Ovary (tissue), 3 donors: ENCODE data around the gene NELL2.

Experiments
- EP300 ChIP-seq: sonication (generic); formaldehyde crosslinking; IDR thresholded peaks from one replicate; pipeline ENCODE4 v1.6.1; 2017; ENCODE audit warnings: antibody characterized with exemption
- POLR2A ChIP-seq: fragments of 450-650 bp; IDR thresholded peaks from one replicate; pipeline ENCODE4 v1.6.1; 2017; ENCODE audit warnings: antibody characterized with exemption, mild to moderate bottlenecking, moderate library complexity
- TF ChIP-seq, protein P1 (sequence below), 3 donors: fragments of 450-650 bp in 2 of 3; fragments of 200-600 bp in 1 of 3; IDR thresholded peaks; one replicate each; pipeline versions ENCODE4 v1.5.1 to v1.8.0; 2016 to 2022; ENCODE audit warnings: antibody characterized with exemption in 3 of 3, mild to moderate bottlenecking in 1 of 3
- donor health status: DM: no; HTN: no; CAD: no.

DNA sequence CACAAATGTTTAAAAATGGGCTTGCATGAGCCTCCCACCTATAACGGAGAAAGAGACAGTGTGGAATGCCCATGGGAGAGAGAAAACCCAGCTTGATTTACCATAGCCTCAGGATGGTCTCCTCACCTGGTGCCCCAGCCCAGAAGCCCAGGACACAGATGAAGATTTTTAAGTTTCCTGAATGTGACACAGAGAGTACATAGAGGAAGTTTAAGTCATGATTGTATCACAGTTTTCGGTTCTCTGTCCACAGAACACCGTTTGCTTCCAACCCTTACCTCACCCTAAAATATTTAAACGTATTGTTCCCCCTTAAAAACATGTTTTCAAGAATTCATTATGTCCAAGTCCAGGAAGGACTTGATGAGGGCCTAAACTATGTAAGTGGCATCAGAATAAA is 56.2 kb downstream of the NELL2 start:
- TF ChIP-seq, protein P1, sequence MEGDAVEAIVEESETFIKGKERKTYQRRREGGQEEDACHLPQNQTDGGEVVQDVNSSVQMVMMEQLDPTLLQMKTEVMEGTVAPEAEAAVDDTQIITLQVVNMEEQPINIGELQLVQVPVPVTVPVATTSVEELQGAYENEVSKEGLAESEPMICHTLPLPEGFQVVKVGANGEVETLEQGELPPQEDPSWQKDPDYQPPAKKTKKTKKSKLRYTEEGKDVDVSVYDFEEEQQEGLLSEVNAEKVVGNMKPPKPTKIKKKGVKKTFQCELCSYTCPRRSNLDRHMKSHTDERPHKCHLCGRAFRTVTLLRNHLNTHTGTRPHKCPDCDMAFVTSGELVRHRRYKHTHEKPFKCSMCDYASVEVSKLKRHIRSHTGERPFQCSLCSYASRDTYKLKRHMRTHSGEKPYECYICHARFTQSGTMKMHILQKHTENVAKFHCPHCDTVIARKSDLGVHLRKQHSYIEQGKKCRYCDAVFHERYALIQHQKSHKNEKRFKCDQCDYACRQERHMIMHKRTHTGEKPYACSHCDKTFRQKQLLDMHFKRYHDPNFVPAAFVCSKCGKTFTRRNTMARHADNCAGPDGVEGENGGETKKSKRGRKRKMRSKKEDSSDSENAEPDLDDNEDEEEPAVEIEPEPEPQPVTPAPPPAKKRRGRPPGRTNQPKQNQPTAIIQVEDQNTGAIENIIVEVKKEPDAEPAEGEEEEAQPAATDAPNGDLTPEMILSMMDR (IDR thresholded peaks at IDR 0.05), result no peak
- no peak for TF ChIP-seq POLR2A
- no peak for TF ChIP-seq EP300
